HL-60/S4 treated with retinoic acid at 250 ng/mL for 4 days and 3 days (cell line): ENCODE results near the gene SMKR1.
"Not testable (repeated sequence)": the region's sequence is repeated elsewhere in the genome, so short reads cannot be mapped to it uniquely, and the experiment has no call there.

Experiments used
- in situ Hi-C: fragments of 300-500 bp; cut with MboI; formaldehyde crosslinking; loops from 2 replicates; pipeline ENCODE4 v1.7.0; 2022; ENCODE audit warnings: low sequenced_read_pairs

Gene SMKR1

GRCh38 chr7:129522971-129523340, 20.6 kb downstream of the SMKR1 start:
- in situ Hi-C loops, result no loop called here

GRCh38 chr7:129523924-129524323, 21.6 kb downstream of the SMKR1 start:
- in situ Hi-C loops, result no loop called here

- in situ Hi-C loops, result not testable (repeated sequence)
These were observed 22.1 kb downstream of the SMKR1 start for GRCh38 chr7:129524405-129524804.

GRCh38 chr7:129525225-129525862, 23.0 kb downstream of the SMKR1 start:
- in situ Hi-C loops, result no loop called here

- in situ Hi-C loops, result no loop called here
These were observed 27.3 kb downstream of the SMKR1 start for GRCh38 chr7:129529643-129530042.

GRCh38 chr7:129530795-129531391, 28.6 kb downstream of the SMKR1 start:
- in situ Hi-C loops, result no loop called here

- in situ Hi-C loops, result no loop called here
These were observed 29.4 kb downstream of the SMKR1 start for GRCh38 chr7:129531721-129532120.

- in situ Hi-C loops, result no loop called here
These were observed 30.0 kb downstream of the SMKR1 start for GRCh38 chr7:129532375-129532774.

- in situ Hi-C loops, result not testable (repeated sequence)
These were observed 32.4 kb downstream of the SMKR1 start for GRCh38 chr7:129534558-129535274.

- in situ Hi-C loops, result no loop called here
These were observed 33.6 kb downstream of the SMKR1 start for GRCh38 chr7:129535896-129536295.

GRCh38 chr7:129536323-129536722, 34.0 kb downstream of the SMKR1 start:
- in situ Hi-C loops, result no loop called here

GRCh38 chr7:129538790-129539189, 36.5 kb downstream of the SMKR1 start:
- in situ Hi-C loops, result no loop called here

GRCh38 chr7:129540340-129540739, 38.0 kb downstream of the SMKR1 start:
- in situ Hi-C loops, result no loop called here

GRCh38 chr7:129544700-129545099, 42.4 kb downstream of the SMKR1 start:
- in situ Hi-C loops, result no loop called here

- in situ Hi-C loops, result no loop called here
These were observed 48.5 kb downstream of the SMKR1 start for GRCh38 chr7:129550693-129551360.

- in situ Hi-C loops, result no loop called here
These were observed 51.6 kb downstream of the SMKR1 start for GRCh38 chr7:129553899-129554461.

GRCh38 chr7:129556607-129557133, 54.3 kb downstream of the SMKR1 start:
- in situ Hi-C loops, result no loop called here

- in situ Hi-C loops, result no loop called here
These were observed 55.6 kb downstream of the SMKR1 start for GRCh38 chr7:129557686-129558481.

GRCh38 chr7:129559564-129559963, 57.2 kb downstream of the SMKR1 start:
- in situ Hi-C loops, result no loop called here

- in situ Hi-C loops, result no loop called here
These were observed 58.5 kb downstream of the SMKR1 start for GRCh38 chr7:129560831-129561230.
